Ishikawa (cell line): ENCODE data around the gene FAM199X.

Source experiments
- CREB1 ChIP-seq: IDR thresholded peaks from 2 replicates; pipeline ENCODE4 v1.6.1; 2012; ENCODE audit warnings: low read depth
- EGR1 ChIP-seq: IDR thresholded peaks from 2 replicates; pipeline ENCODE4 v1.6.1; 2012
- EP300 ChIP-seq: IDR thresholded peaks from 2 replicates; pipeline ENCODE4 v1.6.1; 2012; ENCODE audit warnings: borderline replicate concordance
- FOXM1 ChIP-seq: IDR thresholded peaks from 2 replicates; pipeline ENCODE4 v1.6.1; 2012; ENCODE audit warnings: low read depth, borderline replicate concordance
- MAX ChIP-seq: IDR thresholded peaks from 2 replicates; pipeline ENCODE4 v1.6.1; 2012
- RAD21 ChIP-seq: IDR thresholded peaks from 2 replicates; pipeline ENCODE4 v1.6.1; 2012; ENCODE audit warnings: low read depth
- TAF1 ChIP-seq: IDR thresholded peaks from 2 replicates; pipeline ENCODE4 v1.6.1; 2012; ENCODE audit warnings: low read depth, mild to moderate bottlenecking
- TEAD4 ChIP-seq: IDR thresholded peaks from 2 replicates; pipeline ENCODE4 v1.6.1; 2012
- USF1 ChIP-seq: IDR thresholded peaks from 2 replicates; pipeline ENCODE4 v1.6.1; 2012
- YY1 ChIP-seq: IDR thresholded peaks from 2 replicates; pipeline ENCODE4 v1.6.1; 2012; ENCODE audit warnings: low read depth

GRCh38 chrX:104122829-104123228, 43.4 kb upstream of the FAM199X start:
- TF ChIP-seq TAF1: no peak
- no peak for TF ChIP-seq YY1
- TF ChIP-seq EGR1: no peak
- TF ChIP-seq EP300: no peak
- TF ChIP-seq FOXM1: no peak
- TF ChIP-seq USF1: no peak
- TF ChIP-seq RAD21: no peak
- no peak for TF ChIP-seq MAX
- no peak for TF ChIP-seq TEAD4
- no peak for TF ChIP-seq CREB1
